Gastrocnemius medialis (tissue), 4 donors: ENCODE results near the gene PDC. TPM values are rescaled to one million over a fixed set of nuclear protein-coding genes. Genes with fewer than 3 reads are reported as not detected.
"Not testable (repeated sequence)": the region's sequence is repeated elsewhere in the genome, so short reads cannot be mapped to it uniquely, and the experiment has no call there.

Experiments used
- ATAC-seq, 2 donors: fragments of 150-250 bp; one replicate each; pipeline ENCODE4 v1.9.1; 2016
- DNase-seq, 2 donors: peaks; one replicate each; pipeline ENCODE4 v3.0.0-alpha.2; 2019
- H3K27ac ChIP-seq, 4 donors: fragments of 200-600 bp; sonication (generic); 1 replicate in 1 of 4; 2 replicates in 3 of 4; pipeline ENCODE4 v1.5.1; 2016 to 2018; ENCODE audit warnings: mild to moderate bottlenecking in 2 of 4, moderate library complexity in 1 of 4
- H3K27me3 ChIP-seq, 3 donors: fragments of 200-600 bp; sonication (generic) in 2 of 3; 1 replicate in 1 of 3; 2 replicates in 2 of 3; pipeline versions ENCODE4 v1.5.1 to v1.6.0; 2016 to 2019; ENCODE audit warnings: mild to moderate bottlenecking in 1 of 3, moderate library complexity in 1 of 3
- H3K36me3 ChIP-seq, 2 donors: fragments of 200-600 bp; sonication (generic) in 1 of 2; one replicate each; pipeline ENCODE4 v1.5.1; 2017 to 2018
- H3K4me1 ChIP-seq, 2 donors: fragments of 200-600 bp; sonication (generic) in 1 of 2; one replicate each; pipeline ENCODE4 v1.5.1; 2016 to 2017; ENCODE audit warnings: mild to moderate bottlenecking in 2 of 2
- H3K4me3 ChIP-seq, 4 donors: fragments of 200-600 bp; sonication (generic) in 3 of 4; 1 replicate in 1 of 4; 2 replicates in 3 of 4; pipeline ENCODE4 v1.5.1; 2016 to 2019; ENCODE audit warnings: mild to moderate bottlenecking in 2 of 4
- H3K9me3 ChIP-seq, 3 donors: fragments of 200-600 bp; sonication (generic) in 2 of 3; 1 replicate in 1 of 3; 2 replicates in 2 of 3; pipeline ENCODE4 v1.5.1; 2016 to 2019
- POLR2A ChIP-seq, 2 donors: fragments of 450-650 bp; IDR thresholded peaks; one replicate each; pipeline ENCODE4 v1.6.1; 2017; ENCODE audit warnings: antibody characterized with exemption in 2 of 2, mild to moderate bottlenecking in 2 of 2, moderate library complexity in 2 of 2
- in situ Hi-C, 4 donors: fragments of 200-750 bp; cut with MboI; loops; one replicate each; pipeline versions ENCODE4 v1.15.0 to v1.8.0; 2017; ENCODE audit warnings: low sequenced_read_pairs in 4 of 4
- intact Hi-C: fragments of 100-400 bp; cut with DNase I; formaldehyde crosslinking; loops from one replicate; pipeline ENCODE4 v1.15.1; 2023; ENCODE audit warnings: low total_unique reads
- total RNA-seq, 4 donors: library from RNA; depleted of rRNA; stranded (reverse); fragments of >200 nt; gene quantifications; one replicate each; pipeline versions ENCODE4 v1.1.0 to v1.2.3, GENCODE V29; 2016
- TF ChIP-seq, protein P1 (sequence below), 5 experiments: fragments of 450-650 bp in 3 of 5; fragments of 200-600 bp in 2 of 5; sonication (generic) in 2 of 5; IDR thresholded peaks in 4 of 5; conservative IDR thresholded peaks in 1 of 5; 1 replicate in 4 of 5; 2 replicates in 1 of 5; pipeline ENCODE4 v1.5.1; 2016 to 2019; ENCODE audit warnings: antibody characterized with exemption in 5 of 5, mild to moderate bottlenecking in 3 of 5, moderate library complexity in 3 of 5

Gene PDC
- total RNA-seq, 4 donors from 2014 or later: not detected

DNA sequence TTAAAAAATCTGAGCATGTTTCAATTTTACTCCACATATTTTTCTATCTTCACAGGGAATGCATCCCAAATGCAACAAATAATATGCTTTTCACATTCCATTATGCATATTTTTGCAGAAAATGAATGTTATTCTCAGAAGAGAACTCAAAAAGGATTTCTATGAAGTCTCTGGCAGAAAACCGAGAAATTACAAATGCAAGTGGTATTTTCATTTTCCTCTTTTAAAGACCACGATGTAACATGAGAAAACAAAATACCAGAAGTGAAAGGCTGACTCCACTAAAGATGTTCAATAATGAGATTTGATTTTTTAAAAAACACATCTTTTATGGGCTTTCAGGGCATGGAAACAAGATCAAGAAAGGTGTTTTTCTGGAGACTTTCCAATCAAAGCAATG is 5.0 kb upstream of the PDC start:
- Histone ChIP-seq H3K4me1 (no peaks in the 10 kb centered on the region), H3K4me3 (no peak overlapping the region), H3K27ac (no peak overlapping the region), H3K36me3 (no peaks in the 10 kb centered on the region), H3K27me3 (no peaks in the 10 kb centered on the region), H3K9me3 (no peaks in the 10 kb centered on the region)
- DNase-seq (no peak), ATAC-seq (no peak)
- in situ Hi-C loops (no loop called here), intact Hi-C loops (no loop called here)
- TF ChIP-seq POLR2A (IDR thresholded peaks at IDR 0.05): no peak
- TF ChIP-seq, protein P1, sequence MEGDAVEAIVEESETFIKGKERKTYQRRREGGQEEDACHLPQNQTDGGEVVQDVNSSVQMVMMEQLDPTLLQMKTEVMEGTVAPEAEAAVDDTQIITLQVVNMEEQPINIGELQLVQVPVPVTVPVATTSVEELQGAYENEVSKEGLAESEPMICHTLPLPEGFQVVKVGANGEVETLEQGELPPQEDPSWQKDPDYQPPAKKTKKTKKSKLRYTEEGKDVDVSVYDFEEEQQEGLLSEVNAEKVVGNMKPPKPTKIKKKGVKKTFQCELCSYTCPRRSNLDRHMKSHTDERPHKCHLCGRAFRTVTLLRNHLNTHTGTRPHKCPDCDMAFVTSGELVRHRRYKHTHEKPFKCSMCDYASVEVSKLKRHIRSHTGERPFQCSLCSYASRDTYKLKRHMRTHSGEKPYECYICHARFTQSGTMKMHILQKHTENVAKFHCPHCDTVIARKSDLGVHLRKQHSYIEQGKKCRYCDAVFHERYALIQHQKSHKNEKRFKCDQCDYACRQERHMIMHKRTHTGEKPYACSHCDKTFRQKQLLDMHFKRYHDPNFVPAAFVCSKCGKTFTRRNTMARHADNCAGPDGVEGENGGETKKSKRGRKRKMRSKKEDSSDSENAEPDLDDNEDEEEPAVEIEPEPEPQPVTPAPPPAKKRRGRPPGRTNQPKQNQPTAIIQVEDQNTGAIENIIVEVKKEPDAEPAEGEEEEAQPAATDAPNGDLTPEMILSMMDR (IDR thresholded peaks at IDR 0.05 in 4 of 5, conservative IDR thresholded peaks at IDR 0.05 in 1 of 5): no peak

DNA sequence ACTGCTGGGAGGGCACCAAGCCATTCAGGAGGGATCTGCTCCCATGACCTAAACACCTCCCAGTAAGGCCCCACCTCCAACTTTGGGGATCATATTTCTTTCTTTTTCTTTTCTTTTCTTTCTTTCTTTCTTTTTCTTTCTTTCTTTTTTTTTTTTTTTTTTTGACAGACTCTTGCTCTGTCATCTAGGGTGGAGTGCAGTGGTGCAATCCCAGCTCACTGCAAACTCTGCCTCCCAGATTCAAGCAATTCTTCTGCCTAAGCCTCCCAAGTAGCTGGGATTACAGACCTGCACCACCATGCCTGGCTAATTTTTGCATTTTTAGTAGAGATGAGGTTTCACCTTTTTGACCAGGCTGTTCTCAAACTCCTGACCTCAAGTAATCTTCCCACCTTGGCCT is 4.6 kb upstream of the PDC start:
- ATAC-seq, in situ Hi-C loops, H3K4me3 ChIP-seq, intact Hi-C loops, H3K27me3 ChIP-seq, H3K4me1 ChIP-seq, DNase-seq, H3K9me3 ChIP-seq, H3K27ac ChIP-seq, H3K36me3 ChIP-seq: not testable (repeated sequence)

GRCh38 chr1:186463926-186464325 is 3.0 kb upstream of the PDC start:
- H3K36me3 ChIP-seq: no peaks in the 10 kb centered on the region
- DNase-seq: no peak
- no peaks in the 10 kb centered on the region for H3K27me3 ChIP-seq
- H3K27ac ChIP-seq: no peak overlapping the region
- no peaks in the 10 kb centered on the region for H3K4me1 ChIP-seq
- H3K9me3 ChIP-seq: no peaks in the 10 kb centered on the region
- no peak overlapping the region for H3K4me3 ChIP-seq
- intact Hi-C loops: no loop called here
- ATAC-seq: no peak
- in situ Hi-C loops: no loop called here
- TF ChIP-seq POLR2A (IDR thresholded peaks at IDR 0.05): no peak
- TF ChIP-seq, protein P1 (IDR thresholded peaks at IDR 0.05 in 4 of 5, conservative IDR thresholded peaks at IDR 0.05 in 1 of 5): no peak

GRCh38 chr1:186463511-186463910 is 2.6 kb upstream of the PDC start:
- in situ Hi-C loops: no loop called here
- DNase-seq (no peak), ATAC-seq (no peak)
- no peaks in the 10 kb centered on the region for H3K4me1 ChIP-seq
- H3K27me3 ChIP-seq: no peaks in the 10 kb centered on the region
- H3K4me3 ChIP-seq: no peak overlapping the region
- intact Hi-C loops: no loop called here
- no peak overlapping the region for H3K27ac ChIP-seq
- H3K9me3 ChIP-seq: no peaks in the 10 kb centered on the region
- H3K36me3 ChIP-seq: no peaks in the 10 kb centered on the region
- TF ChIP-seq POLR2A (IDR thresholded peaks at IDR 0.05): no peak
- TF ChIP-seq, protein P1 (IDR thresholded peaks at IDR 0.05 in 4 of 5, conservative IDR thresholded peaks at IDR 0.05 in 1 of 5): no peak

GRCh38 chr1:186459161-186459560 is 1.8 kb downstream of the PDC start:
- H3K4me3 ChIP-seq, H3K27me3 ChIP-seq, H3K27ac ChIP-seq, ATAC-seq, H3K9me3 ChIP-seq, intact Hi-C loops, in situ Hi-C loops, DNase-seq, H3K4me1 ChIP-seq, H3K36me3 ChIP-seq: not testable (repeated sequence)

DNA sequence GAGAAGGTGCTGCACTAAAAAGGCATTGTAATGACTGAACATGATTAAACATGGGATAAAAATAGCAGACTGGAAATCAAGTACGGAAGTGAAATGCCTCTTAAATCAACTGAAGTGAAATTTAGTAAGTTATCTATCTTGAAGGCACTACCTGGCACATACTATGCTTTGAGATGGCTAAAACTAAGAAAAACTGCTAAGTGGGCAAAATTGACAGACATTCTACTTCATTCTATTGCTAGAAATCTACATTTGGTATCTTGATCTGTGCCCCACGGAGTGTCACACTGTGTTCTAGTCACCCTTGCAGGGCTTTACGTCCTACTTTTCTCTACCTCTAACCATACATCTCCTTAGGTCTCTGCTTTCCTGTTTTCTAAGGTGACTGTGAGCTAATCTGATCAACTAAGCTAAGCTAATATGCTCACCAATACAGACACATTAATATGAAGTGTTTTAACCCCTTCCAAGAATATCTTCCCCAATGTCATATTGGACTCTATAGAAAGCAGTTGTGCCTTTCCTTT is 4.1 kb downstream of the PDC start:
- no peak overlapping the region for H3K27ac ChIP-seq
- TF ChIP-seq, protein P1 (IDR thresholded peaks at IDR 0.05 in 4 of 5, conservative IDR thresholded peaks at IDR 0.05 in 1 of 5): no peak
- TF ChIP-seq POLR2A (IDR thresholded peaks at IDR 0.05): no peak
- no peaks in the 10 kb centered on the region for H3K27me3 ChIP-seq
- intact Hi-C loops (no loop called here), in situ Hi-C loops (no loop called here)
- no peaks in the 10 kb centered on the region for H3K4me1 ChIP-seq
- DNase-seq: no peak
- no peak for ATAC-seq
- no peaks in the 10 kb centered on the region for H3K9me3 ChIP-seq
- H3K4me3 ChIP-seq: no peak overlapping the region
- H3K36me3 ChIP-seq: no peaks in the 10 kb centered on the region
